ENCODE measurements around the gene CFAP299.

CFAP299 gene

GRCh38 chr4:80839792-80840191, 504.3 kb downstream of the CFAP299 start:
- DNase-seq (ENCODE audit: low spot score) = no peak

DNA sequence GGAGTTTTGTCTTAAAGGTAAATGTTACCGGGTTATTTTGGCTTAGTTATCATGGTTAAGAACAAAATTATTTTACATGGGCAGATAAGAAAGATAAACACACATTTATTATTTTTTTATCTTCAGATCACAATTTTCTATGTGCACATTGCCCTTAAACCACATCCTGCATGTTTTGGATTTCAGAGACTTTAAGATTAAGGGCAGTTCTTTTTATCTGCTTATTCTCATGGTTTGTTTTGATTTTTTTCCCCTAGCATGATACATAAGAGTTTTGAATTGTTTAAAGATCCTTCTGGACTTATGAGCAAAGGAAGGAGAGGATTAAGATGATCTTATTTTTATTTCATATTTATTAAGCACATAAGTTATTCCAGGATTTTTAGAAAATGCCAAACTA, 504.9 kb downstream of the CFAP299 start:
- DNase-seq (ENCODE audit: low spot score) = no peak

- DNase-seq (ENCODE audit: low spot score) = no peak
Measured at GRCh38 chr4:80841587-80842281, 506.2 kb downstream of the CFAP299 start.

DNA sequence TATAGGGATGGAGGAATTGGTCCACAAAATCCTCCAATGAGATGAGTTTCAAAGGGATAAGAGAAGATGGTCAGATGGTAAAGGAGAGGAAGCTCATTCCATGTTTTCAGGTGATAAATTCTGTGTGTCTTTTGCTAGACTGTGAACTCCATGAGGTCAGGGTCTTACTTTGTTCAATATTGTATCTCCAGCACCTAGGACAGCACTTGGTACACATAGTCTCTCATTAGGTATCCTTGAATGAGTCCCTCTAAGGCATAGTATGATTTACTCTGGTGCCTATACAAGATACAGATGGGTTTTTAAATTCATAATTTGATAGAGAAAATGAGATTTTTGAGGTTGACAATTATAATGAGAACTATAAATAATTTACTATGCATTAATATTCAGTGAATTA, 510.7 kb downstream of the CFAP299 start:
- DNase-seq (ENCODE audit: low spot score) = no peak

GRCh38 chr4:80852061-80852460, 516.5 kb downstream of the CFAP299 start:
- DNase-seq (ENCODE audit: low spot score) = no peak

GRCh38 chr4:80873571-80873970, 538.0 kb downstream of the CFAP299 start:
- DNase-seq (ENCODE audit: low spot score) = no peak

GRCh38 chr4:80874979-80875378, 539.4 kb downstream of the CFAP299 start:
- no peak for DNase-seq (ENCODE audit: low spot score)

DNA sequence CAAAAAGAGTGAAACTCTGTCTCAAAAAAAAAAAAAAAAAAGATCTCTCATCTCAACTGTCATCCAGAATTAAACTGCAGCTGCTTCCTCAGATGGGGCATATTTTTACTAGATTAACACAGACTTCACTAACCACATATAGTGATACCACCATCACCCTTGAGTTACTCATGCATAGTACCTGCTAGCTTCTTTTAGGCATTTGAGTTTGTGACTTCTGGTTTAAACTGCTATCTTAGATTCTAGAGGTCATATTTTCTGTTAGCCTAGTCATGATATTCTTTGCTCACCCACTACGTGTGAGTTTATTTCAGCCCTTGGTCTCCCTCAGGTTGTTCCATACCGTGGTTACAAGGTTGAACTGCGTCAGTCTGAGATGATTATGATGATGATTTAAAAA, 540.1 kb downstream of the CFAP299 start:
- DNase-seq (ENCODE audit: low spot score) = no peak

GRCh38 chr4:80876810-80877209, 541.3 kb downstream of the CFAP299 start:
- DNase-seq (ENCODE audit: low spot score) = no peak

DNA sequence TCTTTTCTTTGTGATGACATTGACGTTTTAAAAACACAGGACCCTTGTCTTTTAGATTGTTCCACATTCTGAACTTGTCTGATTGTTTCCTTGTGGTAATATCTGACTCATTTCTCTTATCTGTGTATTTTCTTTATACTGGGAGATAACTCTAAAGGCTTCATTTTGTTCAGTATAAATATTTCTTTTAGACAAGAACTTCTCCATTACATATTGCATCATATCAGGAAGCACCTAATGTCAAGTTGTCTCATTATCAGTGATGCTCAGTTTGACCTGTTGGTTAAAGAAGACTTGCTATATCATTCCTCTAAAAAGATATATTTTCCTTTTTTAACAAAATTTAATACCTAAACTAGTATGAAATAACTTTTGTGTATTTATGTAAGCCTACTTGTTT, 542.7 kb downstream of the CFAP299 start:
- no peak for DNase-seq (ENCODE audit: low spot score)

DNA sequence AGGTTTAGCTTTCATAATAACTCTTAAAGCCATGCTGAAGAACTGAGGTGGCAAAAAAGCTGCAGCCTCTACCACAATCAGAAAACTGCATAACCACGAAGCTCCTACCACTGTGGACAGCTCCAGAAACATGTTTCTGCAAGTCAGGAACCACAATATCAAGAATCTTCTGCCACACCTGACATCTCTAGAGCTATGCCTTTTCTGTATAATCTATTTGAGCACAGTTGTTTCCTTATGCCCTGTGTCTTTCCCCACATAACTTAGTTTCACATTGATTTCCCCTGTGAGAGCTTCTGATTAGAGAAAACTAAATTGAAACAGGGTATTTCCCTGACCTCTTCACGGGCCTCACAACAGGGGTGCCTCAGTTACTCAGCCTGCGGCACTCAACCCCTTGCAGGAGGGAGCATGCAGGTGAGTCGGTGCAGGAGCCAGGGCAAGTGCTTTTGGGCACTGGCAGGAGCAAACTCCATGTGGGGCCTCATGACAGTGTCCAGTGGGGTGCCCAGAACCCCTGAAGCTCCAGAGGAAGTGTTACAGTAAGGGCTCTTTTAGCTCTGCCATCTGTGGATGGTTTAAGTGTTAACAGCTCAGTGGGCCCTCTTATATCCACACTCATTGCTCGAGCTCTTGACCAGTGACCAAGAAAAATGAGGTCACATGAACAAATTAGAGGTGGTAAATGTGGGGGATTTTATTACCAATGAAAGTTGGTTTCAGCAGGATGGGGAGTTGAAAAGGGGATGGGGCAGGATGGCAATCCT, 562.2 kb downstream of the CFAP299 start:
- DNase-seq (ENCODE audit: low spot score) = no peak

GRCh38 chr4:80900908-80901307, 565.4 kb downstream of the CFAP299 start:
- DNase-seq (ENCODE audit: low spot score) = no peak

DNA sequence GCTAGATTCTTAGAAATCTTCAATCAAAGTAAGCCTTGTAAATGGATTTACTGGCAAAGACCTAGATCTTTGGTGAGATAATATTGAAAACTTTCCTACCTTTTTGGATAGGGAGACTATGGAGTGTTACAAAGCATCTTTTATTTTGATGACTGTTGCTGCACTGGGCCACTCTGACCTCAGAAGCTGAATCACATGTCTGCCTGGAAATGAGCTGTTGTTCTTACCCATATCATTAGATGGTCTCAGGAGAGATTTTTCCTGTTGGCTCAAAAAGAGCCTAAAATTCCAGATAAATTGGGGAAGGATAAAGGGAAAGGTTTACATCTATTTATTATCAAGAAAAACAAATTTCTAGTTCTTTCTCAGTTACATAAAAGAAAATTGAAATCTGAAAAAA, 567.5 kb downstream of the CFAP299 start:
- no peak for DNase-seq (ENCODE audit: low spot score)

DNA sequence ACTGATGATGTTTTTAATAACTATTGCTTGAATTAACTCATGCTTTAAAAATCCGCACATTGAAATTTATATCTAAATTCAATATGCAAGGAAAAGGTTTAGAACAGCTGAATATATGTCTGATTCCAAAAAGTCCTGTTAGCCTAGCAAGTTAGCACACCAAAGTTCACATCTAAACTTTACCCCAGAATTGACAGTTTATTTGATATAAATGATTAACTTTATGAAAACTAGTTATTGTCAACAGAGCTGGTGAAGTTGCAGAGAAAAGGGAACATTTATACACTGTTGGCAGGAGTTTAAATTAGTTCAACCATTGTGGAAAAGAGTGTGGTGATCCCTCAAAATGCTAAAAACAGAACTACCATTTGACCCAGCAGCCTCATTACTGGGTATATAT, 574.4 kb downstream of the CFAP299 start:
- no peak for DNase-seq (ENCODE audit: low spot score)

DNA sequence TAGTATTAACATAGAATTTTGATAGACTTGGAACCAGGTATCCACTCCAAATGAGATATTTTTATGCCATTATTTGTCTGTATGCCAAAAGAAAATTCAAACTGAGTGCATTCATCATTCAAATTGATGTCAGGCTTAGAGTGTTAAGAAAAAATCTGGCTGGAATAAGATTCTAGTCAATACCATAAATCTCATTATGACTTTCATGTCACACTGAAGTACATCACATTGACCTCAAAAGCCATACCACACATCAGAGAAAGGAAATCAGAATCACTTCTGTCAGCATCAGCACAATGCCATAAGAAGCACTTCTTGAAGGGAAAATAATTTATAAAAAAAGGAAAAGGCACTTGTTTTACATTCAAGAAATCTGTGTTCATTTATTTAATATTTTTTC, 575.9 kb downstream of the CFAP299 start:
- DNase-seq (ENCODE audit: low spot score) = no peak

GRCh38 chr4:80912350-80912749, 576.8 kb downstream of the CFAP299 start:
- no peak for DNase-seq (ENCODE audit: low spot score)

GRCh38 chr4:80913381-80913780, 577.9 kb downstream of the CFAP299 start:
- no peak for DNase-seq (ENCODE audit: low spot score)

GRCh38 chr4:80916770-80917169, 581.2 kb downstream of the CFAP299 start:
- DNase-seq (ENCODE audit: low spot score) = no peak

- DNase-seq (ENCODE audit: low spot score) = no peak
Measured at GRCh38 chr4:80918004-80918403, 582.5 kb downstream of the CFAP299 start.

DNA sequence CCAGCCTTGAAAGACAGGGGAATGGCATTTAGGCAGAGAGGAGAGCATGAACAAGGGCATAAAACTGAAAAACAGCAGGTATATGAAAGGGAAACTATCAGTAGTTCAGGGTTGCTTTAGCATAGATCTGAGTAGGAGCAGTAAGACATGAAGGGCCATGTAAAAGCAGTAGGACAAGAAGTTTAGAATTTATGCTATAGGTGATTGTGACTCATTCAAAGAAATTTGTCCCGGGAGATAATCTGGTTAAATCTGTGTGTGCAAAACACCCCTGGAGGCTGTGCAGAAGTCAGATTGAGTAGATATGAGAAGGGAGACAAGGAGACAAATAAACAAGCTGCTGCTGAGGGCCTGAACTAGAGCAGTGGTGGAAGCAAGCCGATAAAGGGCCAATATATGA, 585.9 kb downstream of the CFAP299 start:
- no peak for DNase-seq (ENCODE audit: low spot score)

- DNase-seq (ENCODE audit: low spot score) = no peak
Measured at GRCh38 chr4:80922941-80923340, 587.4 kb downstream of the CFAP299 start.

GRCh38 chr4:80925293-80925692, 589.8 kb downstream of the CFAP299 start:
- DNase-seq (ENCODE audit: low spot score) = no peak

DNA sequence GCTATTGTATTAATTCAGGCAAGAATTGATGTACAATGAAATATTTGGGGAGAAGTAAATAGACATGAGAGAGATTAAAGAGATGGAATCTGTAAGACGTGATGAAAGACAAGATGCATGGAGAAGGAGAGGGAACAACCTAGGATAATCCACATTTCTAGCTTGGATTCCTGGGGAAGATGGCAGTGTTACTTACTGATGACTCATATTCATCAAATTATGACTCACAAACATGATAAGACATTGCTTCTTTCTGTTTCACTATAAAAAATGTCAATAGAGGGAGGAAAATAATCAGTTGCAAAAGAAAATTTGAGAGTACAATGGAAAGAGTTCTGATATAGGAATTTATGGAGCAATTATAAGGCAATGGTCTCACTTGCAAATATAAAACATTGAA, 590.9 kb downstream of the CFAP299 start:
- no peak for DNase-seq (ENCODE audit: low spot score)

- DNase-seq (ENCODE audit: low spot score) = no peak
Measured at GRCh38 chr4:80926891-80927290, 591.4 kb downstream of the CFAP299 start.
